Fibroblast of the aortic adventitia (primary cell): Measurements from ENCODE around the gene KCP. TPM values are rescaled to one million over a fixed set of nuclear protein-coding genes. Genes with fewer than 3 reads are reported as not detected.

Experiments used
- DNase-seq: peaks from one replicate; pipeline ENCODE4 v3.0.0-alpha.2; 2010; ENCODE audit warnings: low read depth
- H3K4me3 ChIP-seq: 2 replicates; pipeline ENCODE4 v1.5.1; 2011; ENCODE audit warnings: low read depth, mild to moderate bottlenecking, control low read depth, low read length, moderate library complexity
- CTCF ChIP-seq: IDR thresholded peaks from 2 replicates; pipeline ENCODE4 v1.5.1; 2011; ENCODE audit warnings: mild to moderate bottlenecking, low read length, control low read depth, inconsistent platforms; ENCODE audit not compliant: insufficient read depth
- total RNA-seq: library from RNA; depleted of rRNA; stranded (reverse); fragments of >200 nt; gene quantifications from 2 replicates; pipeline ENCODE4 v1.2.3, GENCODE V29; 2012; ENCODE audit warnings: low replicate concordance

The KCP gene
- total RNA-seq, 1 donor, result 0.09 TPM

- H3K4me3 ChIP-seq, result no peak overlapping the region
- TF ChIP-seq CTCF, result no peak
- no peak for DNase-seq
Measured at GRCh38 chr7:128837521-128837921, 73.0 kb downstream of the KCP start.

- TF ChIP-seq CTCF, result no peak
- H3K4me3 ChIP-seq, result no peak overlapping the region
- no peak for DNase-seq
Measured at GRCh38 chr7:128836729-128837348, 73.7 kb downstream of the KCP start.

- H3K4me3 ChIP-seq, result no peak overlapping the region
- peak; percentile 65 for DNase-seq
- TF ChIP-seq CTCF, result no peak
Measured at GRCh38 chr7:128835790-128836641, 74.5 kb downstream of the KCP start.

GRCh38 chr7:128835231-128835751, 75.2 kb downstream of the KCP start:
- no peak for DNase-seq
- no peak for TF ChIP-seq CTCF
- no peak overlapping the region for H3K4me3 ChIP-seq

GRCh38 chr7:128833946-128834325, 76.6 kb downstream of the KCP start:
- peak overlapping the region; percentile 90 for H3K4me3 ChIP-seq
- peak; percentile 70 for DNase-seq
- TF ChIP-seq CTCF, result no peak

GRCh38 chr7:128833148-128833945, 77.2 kb downstream of the KCP start:
- no peak for TF ChIP-seq CTCF
- H3K4me3 ChIP-seq, result peak overlapping the region; percentile 90
- peak; percentile 95 for DNase-seq
